ENCODE results near the gene NCEH1. TPM values are rescaled to one million over a fixed set of nuclear protein-coding genes. Genes with fewer than 3 reads are reported as not detected.

NCEH1 gene
- total and polyA plus RNA-seq, 4 donors = 1.1 to 32.3 (median 2.5) TPM

DNA sequence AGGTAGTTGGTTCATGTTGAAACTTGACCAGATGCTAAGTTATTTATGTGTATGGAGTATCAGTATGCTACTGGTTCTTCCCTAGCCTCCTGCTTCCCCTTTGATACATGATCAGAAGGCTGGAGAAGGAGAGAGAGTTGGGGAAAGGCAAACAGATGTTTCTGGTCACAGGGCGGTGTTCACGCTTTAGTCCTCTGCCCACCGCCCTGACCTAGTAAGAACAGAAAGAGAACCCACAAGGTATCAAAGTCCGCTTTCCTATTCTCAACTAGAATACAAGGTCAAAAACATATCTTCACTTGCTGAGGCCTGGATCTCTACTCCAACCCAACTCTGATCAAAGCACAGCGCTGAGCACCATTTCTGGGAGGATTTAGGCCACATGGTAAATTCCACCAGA is 55.5 kb downstream of the NCEH1 start:
- Histone ChIP-seq H3K27ac (ENCODE audit: low read depth in 1 of 2, low read length in 2 of 2) (no peak overlapping the region), H3K9ac (ENCODE audit: low read depth in 1 of 2, low read length in 2 of 2) (no peak overlapping the region), H3K4me1 (ENCODE audit: control insufficient read depth in 4 of 4, insufficient read depth in 4 of 4, low read length in 3 of 4) (no peaks in the 10 kb centered on the region), H3K36me3 (ENCODE audit: control insufficient read depth in 4 of 4, insufficient read depth in 3 of 4, low read depth in 1 of 4, low read length in 3 of 4) (no peaks in the 10 kb centered on the region), H3K27me3 (ENCODE audit: control insufficient read depth in 4 of 4, insufficient read depth in 4 of 4, low read length in 3 of 4) (no peaks in the 10 kb centered on the region), H3K4me3 (ENCODE audit: low read depth in 1 of 3, low read length in 3 of 3) (no peak overlapping the region), H3K9me3 (ENCODE audit: control insufficient read depth in 4 of 4, low read length in 3 of 4) (no peaks in the 10 kb centered on the region)
- no peak for DNase-seq (ENCODE audit: low spot score)
- no peak for TF ChIP-seq EGR1 (IDR thresholded peaks at IDR 0.05; ENCODE audit: low read depth in 2 of 2)
- no peak for TF ChIP-seq JUND (IDR thresholded peaks at IDR 0.05)
- TF ChIP-seq NR2F2 (IDR thresholded peaks at IDR 0.05) = no peak
- TF ChIP-seq, protein P1, sequence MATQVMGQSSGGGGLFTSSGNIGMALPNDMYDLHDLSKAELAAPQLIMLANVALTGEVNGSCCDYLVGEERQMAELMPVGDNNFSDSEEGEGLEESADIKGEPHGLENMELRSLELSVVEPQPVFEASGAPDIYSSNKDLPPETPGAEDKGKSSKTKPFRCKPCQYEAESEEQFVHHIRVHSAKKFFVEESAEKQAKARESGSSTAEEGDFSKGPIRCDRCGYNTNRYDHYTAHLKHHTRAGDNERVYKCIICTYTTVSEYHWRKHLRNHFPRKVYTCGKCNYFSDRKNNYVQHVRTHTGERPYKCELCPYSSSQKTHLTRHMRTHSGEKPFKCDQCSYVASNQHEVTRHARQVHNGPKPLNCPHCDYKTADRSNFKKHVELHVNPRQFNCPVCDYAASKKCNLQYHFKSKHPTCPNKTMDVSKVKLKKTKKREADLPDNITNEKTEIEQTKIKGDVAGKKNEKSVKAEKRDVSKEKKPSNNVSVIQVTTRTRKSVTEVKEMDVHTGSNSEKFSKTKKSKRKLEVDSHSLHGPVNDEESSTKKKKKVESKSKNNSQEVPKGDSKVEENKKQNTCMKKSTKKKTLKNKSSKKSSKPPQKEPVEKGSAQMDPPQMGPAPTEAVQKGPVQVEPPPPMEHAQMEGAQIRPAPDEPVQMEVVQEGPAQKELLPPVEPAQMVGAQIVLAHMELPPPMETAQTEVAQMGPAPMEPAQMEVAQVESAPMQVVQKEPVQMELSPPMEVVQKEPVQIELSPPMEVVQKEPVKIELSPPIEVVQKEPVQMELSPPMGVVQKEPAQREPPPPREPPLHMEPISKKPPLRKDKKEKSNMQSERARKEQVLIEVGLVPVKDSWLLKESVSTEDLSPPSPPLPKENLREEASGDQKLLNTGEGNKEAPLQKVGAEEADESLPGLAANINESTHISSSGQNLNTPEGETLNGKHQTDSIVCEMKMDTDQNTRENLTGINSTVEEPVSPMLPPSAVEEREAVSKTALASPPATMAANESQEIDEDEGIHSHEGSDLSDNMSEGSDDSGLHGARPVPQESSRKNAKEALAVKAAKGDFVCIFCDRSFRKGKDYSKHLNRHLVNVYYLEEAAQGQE (IDR thresholded peaks at IDR 0.05) = no peak
- no peak for TF ChIP-seq TAF1 (conservative IDR thresholded peaks at IDR 0.05)
- TF ChIP-seq HNF4A (conservative IDR thresholded peaks at IDR 0.05) = no peak
- TF ChIP-seq YY1 (IDR thresholded peaks at IDR 0.05) = no peak
- TF ChIP-seq, protein P2, sequence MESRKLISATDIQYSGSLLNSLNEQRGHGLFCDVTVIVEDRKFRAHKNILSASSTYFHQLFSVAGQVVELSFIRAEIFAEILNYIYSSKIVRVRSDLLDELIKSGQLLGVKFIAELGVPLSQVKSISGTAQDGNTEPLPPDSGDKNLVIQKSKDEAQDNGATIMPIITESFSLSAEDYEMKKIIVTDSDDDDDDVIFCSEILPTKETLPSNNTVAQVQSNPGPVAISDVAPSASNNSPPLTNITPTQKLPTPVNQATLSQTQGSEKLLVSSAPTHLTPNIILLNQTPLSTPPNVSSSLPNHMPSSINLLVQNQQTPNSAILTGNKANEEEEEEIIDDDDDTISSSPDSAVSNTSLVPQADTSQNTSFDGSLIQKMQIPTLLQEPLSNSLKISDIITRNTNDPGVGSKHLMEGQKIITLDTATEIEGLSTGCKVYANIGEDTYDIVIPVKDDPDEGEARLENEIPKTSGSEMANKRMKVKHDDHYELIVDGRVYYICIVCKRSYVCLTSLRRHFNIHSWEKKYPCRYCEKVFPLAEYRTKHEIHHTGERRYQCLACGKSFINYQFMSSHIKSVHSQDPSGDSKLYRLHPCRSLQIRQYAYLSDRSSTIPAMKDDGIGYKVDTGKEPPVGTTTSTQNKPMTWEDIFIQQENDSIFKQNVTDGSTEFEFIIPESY (IDR thresholded peaks at IDR 0.05) = no peak
- 97% methylated on average over 5 of the region's 5 CpGs for WGBS

DNA sequence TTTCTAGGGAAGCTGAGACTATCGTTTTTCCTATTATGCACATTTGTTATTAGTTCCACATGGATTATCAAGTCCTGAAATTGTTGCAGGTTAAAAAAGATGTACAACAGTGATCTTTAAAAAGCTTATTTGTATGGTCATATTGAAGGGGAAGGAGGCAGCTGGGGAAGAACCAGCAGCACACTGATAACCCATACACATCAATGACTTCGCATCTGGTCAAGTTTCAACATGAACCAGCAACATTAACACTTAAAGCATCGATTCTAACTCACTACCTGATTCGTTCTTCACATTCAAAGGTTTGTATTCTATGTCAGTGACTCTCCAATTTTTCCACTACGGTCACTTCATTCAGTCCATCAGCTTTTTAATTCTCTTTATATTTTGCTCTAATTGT is 56.4 kb downstream of the NCEH1 start:
- no peak for DNase-seq (ENCODE audit: low spot score)

DNA sequence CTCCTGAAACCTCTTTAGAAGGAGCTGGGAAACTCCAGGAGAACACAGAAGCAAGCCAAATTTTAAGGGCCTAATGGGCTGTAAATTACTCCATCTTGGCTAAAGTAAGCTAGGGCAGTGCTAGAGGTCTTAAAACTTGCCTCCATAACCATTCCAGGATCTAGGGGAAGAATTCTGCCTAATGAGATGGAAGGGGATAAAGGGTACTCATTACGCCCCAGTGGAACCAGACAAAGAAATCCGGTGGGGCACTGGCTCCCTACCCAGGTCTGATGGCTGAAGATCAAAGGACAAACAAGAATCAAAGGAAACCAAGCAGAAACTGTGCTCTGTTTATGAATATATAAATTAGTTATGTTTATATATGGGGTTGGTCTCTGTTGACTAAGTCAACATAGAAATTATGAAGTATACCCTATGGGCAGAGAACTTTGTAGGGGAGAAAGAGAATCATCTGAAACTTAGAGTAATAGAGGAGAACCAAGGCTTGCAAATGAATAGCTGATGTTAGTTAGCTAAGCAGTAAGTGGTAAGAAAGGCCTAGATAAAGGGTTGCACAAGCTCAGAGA is 57.8 kb downstream of the NCEH1 start:
- Histone ChIP-seq H3K4me1 (ENCODE audit: control insufficient read depth in 4 of 4, insufficient read depth in 4 of 4, low read length in 3 of 4) (peaks cover 0 to under 1% (median 0%) of the 10 kb centered on the region in 4 donors), H3K27ac (ENCODE audit: low read depth in 1 of 2, low read length in 2 of 2) (no peak overlapping the region), H3K9ac (ENCODE audit: low read depth in 1 of 2, low read length in 2 of 2) (no peak overlapping the region), H3K9me3 (ENCODE audit: control insufficient read depth in 4 of 4, low read length in 3 of 4) (no peaks in the 10 kb centered on the region), H3K4me3 (ENCODE audit: low read depth in 1 of 3, low read length in 3 of 3) (no peak overlapping the region), H3K27me3 (ENCODE audit: control insufficient read depth in 4 of 4, insufficient read depth in 4 of 4, low read length in 3 of 4) (no peaks in the 10 kb centered on the region), H3K36me3 (ENCODE audit: control insufficient read depth in 4 of 4, insufficient read depth in 3 of 4, low read depth in 1 of 4, low read length in 3 of 4) (no peaks in the 10 kb centered on the region)
- DNase-seq (ENCODE audit: low spot score) = no peak
- 93% methylated on average over 2 of the region's 2 CpGs for WGBS
- TF ChIP-seq, protein P3, sequence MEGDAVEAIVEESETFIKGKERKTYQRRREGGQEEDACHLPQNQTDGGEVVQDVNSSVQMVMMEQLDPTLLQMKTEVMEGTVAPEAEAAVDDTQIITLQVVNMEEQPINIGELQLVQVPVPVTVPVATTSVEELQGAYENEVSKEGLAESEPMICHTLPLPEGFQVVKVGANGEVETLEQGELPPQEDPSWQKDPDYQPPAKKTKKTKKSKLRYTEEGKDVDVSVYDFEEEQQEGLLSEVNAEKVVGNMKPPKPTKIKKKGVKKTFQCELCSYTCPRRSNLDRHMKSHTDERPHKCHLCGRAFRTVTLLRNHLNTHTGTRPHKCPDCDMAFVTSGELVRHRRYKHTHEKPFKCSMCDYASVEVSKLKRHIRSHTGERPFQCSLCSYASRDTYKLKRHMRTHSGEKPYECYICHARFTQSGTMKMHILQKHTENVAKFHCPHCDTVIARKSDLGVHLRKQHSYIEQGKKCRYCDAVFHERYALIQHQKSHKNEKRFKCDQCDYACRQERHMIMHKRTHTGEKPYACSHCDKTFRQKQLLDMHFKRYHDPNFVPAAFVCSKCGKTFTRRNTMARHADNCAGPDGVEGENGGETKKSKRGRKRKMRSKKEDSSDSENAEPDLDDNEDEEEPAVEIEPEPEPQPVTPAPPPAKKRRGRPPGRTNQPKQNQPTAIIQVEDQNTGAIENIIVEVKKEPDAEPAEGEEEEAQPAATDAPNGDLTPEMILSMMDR (IDR thresholded peaks at IDR 0.05; ENCODE audit: low read depth, low read length, missing input control) = no peak
- no peak for TF ChIP-seq TAF1 (conservative IDR thresholded peaks at IDR 0.05)
- TF ChIP-seq HNF4G (IDR thresholded peaks at IDR 0.05) = no peak
- no peak for TF ChIP-seq RXRA (IDR thresholded peaks at IDR 0.05)
- no peak for TF ChIP-seq HNF4A (conservative IDR thresholded peaks at IDR 0.05)
- TF ChIP-seq, protein P4, sequence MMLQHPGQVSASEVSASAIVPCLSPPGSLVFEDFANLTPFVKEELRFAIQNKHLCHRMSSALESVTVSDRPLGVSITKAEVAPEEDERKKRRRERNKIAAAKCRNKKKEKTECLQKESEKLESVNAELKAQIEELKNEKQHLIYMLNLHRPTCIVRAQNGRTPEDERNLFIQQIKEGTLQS (IDR thresholded peaks at IDR 0.05) = no peak
- TF ChIP-seq NR2F2 (IDR thresholded peaks at IDR 0.05) = no peak
- no peak for TF ChIP-seq FOXA1 (IDR thresholded peaks at IDR 0.05)
- no peak for TF ChIP-seq SP1 (IDR thresholded peaks at IDR 0.05)
- TF ChIP-seq YY1 (IDR thresholded peaks at IDR 0.05) = no peak
- TF ChIP-seq FOXA2 (IDR thresholded peaks at IDR 0.05) = no peak
- TF ChIP-seq JUND (IDR thresholded peaks at IDR 0.05) = no peak
- TF ChIP-seq, protein P5, sequence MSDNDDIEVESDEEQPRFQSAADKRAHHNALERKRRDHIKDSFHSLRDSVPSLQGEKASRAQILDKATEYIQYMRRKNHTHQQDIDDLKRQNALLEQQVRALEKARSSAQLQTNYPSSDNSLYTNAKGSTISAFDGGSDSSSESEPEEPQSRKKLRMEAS (IDR thresholded peaks at IDR 0.05) = no peak

More for the DNA sequence above, 56.4 kb downstream of the NCEH1 start:
- TF ChIP-seq FOXA1 (IDR thresholded peaks at IDR 0.05) = no peak
- H3K27me3 ChIP-seq (ENCODE audit: control insufficient read depth in 4 of 4, insufficient read depth in 4 of 4, low read length in 3 of 4) = no peaks in the 10 kb centered on the region
- no peak overlapping the region for H3K4me3 ChIP-seq (ENCODE audit: low read depth in 1 of 3, low read length in 3 of 3)
- H3K9me3 ChIP-seq (ENCODE audit: control insufficient read depth in 4 of 4, low read length in 3 of 4) = no peaks in the 10 kb centered on the region
- H3K27ac ChIP-seq (ENCODE audit: low read depth in 1 of 2, low read length in 2 of 2) = no peak overlapping the region
- H3K36me3 ChIP-seq (ENCODE audit: control insufficient read depth in 4 of 4, insufficient read depth in 3 of 4, low read depth in 1 of 4, low read length in 3 of 4) = no peaks in the 10 kb centered on the region
- no peak overlapping the region for H3K9ac ChIP-seq (ENCODE audit: low read depth in 1 of 2, low read length in 2 of 2)
- 93% methylated on average over 5 of the region's 5 CpGs for WGBS
- no peaks in the 10 kb centered on the region for H3K4me1 ChIP-seq (ENCODE audit: control insufficient read depth in 4 of 4, insufficient read depth in 4 of 4, low read length in 3 of 4)

Data from liver (tissue), 9 donors.